GM19438 (cell line): ENCODE results near the gene ANKS3.

Source experiments
- ATAC-seq: cut with Tn5 transposase; IDR thresholded peaks from one replicate; pipeline ENCODE4 v1.9.1; 2021; ENCODE audit warnings: low read depth; ENCODE audit not compliant: unreplicated experiment

ANKS3 gene

DNA sequence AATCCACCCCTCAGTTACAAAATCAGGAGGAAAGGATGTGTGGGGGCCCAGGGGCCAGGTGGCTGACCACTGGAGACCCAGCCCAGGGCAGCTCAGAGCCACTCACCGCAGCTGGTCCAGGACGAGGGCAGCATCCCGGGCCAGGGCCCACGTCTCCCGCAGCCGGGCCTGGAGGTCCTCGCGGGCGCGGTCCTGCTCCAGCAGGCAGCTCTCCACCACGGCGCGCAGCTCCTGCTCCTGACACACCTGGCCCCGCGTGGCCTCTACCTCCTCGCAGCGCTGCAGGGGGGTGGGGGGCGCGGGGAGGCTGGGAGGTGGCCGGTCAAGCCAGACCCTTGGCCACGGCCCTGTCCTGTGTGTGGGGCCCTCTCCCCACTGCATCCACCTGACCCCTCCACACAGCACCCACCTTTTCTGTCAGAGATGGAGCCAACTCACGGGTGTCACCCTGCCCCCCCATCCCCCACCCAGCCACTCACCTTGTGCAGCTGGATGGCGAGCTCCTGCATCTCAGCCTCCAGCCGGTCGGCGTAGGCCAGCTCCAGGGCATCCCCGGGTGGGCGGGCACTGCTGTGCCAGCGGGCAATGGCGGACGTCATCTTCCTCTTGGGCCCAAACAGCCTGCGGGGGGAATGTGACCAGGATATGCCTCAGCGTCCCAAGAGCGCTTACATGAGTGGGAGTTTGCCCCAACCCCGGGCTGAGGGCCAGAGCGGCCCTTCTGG, 35.6 kb downstream of the ANKS3 start:
- no peak for ATAC-seq

DNA sequence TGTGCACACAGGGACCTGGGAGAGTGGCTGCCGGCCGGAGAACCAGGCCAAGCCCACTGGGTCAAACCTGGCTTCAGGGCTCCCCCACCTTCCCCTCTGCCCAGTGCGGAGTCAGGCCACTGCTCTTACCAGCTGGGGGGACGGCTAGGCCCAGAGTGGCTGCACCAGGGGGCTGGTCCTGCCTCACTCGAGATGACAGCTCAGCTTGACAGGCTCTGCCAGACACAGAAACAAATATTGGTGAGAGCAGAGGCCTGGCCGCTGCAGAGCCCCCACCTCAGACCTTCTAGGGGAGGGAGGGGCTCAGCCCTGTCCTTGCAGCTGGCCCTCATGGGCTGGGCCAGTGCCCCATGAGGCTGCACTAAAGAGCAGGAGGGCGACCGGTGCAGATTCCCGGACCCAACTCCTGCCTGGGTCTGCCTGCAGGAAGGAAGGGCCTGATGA, 36.2 kb downstream of the ANKS3 start:
- ATAC-seq = no peak

DNA sequence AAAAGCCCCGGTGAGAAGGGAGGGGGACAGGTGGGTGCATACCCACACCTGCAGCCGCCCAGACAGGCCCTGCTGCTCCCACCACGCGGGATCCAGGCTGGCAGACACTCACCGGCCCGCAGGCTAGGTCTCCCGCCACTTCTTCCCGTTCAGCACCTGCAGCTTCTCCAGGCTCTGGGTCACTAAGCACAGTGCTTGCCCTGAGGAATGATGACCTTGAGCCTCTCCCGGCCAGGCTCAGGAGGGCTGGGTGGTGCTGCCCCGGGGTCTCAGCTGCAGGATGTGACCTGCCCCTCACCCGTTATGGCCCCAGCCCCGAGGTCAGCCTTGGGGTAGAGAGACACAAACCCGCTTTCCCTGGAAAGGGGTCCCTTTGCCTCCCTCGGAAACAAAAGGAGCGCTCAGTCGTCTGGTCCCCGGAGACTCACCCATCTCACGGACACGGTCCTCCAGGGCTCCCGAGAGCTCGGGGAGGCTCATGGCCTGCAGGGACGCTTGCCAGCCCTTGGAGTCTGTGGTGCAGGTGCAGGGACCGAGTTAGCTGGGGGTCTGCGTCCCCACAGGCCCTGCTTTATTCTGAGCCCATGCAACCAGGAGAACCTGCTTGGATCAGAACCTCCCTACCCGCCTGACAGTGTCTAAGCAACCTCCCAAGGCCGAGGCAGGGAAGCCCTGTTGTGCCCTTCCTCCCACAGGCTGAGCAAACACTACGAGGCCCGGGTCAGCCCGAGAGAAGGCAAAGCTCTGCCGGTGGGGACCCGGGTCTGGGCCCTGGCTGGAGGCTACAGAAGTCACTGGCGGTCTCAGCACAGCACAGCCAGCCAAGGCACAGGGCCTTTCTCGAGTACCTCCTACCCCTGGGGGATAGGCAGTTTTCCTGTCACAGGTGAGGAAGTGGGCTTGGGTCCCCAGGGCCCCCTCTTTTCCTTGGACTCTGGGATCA, 36.9 kb downstream of the ANKS3 start:
- ATAC-seq = no peak

DNA sequence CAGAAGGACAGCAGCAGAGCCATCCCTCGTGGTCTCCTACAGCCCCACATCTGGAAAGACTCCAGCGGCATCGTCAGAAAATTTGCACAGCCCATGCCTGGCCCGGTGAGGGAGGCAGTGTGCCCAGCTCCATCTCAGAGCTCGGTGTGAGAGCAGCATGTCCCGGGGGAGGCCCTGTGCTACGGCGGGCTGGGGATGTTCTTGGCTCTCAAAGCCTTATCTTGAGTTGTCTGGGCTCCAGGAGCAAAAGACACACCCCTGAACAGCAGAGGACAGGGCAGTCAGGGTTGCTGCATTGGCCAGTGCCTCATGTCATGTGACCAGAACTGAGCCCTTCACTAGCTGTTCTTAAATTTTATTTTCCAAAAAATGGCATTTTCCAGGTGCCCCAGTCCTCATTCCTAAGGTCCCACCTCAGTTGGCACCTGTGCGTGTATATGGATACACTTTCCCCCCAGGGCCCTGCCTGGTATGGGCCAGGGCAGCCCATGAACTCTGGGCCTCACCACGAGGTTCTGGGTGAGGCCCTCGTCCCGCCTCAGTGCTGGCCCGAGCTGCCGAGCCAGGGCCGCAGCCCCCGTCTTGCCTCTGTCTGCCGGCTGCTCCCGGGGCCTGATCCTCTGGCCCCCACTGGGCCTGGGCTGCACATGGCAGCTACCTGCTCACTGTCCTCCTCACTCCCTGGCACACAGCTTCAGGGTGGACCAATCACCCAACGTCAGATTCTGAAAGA, 37.7 kb downstream of the ANKS3 start:
- ATAC-seq = no peak

DNA sequence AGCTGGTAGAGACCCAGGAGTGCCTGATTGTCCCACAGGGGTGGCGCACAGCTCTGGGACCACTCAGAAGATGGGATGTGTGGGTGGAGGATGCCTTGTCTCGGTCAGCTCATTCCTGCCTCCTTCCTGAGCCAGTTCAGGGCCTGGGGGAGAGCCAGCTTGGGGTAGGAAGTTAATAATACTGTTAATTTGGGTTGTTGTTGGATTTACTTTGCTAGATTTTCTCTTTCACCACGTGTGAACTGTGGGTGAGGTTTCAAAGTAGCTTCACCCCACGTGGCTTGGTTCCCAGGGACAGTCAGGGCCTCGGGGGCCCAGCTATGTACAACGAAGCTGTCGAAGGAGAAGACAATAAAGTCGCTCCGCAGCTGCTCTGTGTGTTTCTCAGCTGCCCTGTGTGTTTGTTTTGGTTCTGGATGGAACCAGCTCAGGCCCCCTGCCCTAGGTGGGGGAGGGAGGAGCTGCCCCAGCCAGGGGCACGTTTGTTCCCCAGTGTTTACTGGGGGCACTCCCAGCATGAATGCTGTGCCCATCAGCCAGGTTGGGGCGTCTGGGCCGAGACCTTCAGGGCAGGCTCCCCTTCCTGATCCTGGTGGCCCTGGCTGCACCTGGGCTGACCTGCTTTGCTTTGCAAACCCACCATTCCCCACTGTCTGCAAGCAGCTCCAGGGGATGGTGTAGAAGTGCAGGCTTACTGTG, 38.4 kb downstream of the ANKS3 start:
- ATAC-seq = no peak

DNA sequence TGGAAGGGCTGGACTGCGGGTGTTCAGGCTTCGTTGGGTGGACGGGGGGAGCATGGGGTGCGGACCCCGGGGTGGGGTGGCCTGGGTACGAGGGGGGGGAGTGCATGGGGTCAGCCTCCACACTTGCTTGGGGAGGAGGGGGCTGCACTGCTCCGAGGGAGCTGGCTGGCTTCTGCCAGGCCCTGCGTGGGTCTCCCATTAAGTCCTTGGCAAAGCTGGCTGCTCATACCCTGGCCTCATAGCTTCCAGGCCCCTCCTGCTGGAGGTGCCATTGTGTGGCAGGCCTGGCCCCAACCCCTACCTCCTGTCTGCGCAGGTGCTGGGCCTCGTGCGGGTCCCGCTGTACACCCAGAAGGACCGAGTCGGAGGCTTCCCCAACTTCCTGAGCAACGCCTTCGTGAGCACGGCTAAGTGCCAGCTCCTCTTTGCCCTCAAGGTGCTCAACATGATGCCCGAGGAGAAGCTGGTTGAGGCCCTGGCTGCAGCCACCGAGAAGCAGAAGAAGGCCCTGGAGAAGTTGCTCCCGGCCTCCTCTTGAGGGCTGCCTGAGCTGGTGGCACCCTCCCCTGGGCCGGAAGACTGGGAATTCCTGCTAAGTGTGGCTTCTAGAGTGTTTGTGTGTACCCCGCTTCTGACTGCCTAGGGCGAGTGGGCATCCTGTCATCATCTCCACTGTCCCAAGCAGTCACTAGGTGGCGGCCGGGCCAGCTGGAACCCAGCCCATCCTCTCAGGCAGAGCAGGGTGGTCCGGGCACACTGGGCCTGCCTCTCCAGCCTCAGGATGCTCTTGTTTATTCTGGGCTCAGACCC, 39.2 kb downstream of the ANKS3 start:
- no peak for ATAC-seq

DNA sequence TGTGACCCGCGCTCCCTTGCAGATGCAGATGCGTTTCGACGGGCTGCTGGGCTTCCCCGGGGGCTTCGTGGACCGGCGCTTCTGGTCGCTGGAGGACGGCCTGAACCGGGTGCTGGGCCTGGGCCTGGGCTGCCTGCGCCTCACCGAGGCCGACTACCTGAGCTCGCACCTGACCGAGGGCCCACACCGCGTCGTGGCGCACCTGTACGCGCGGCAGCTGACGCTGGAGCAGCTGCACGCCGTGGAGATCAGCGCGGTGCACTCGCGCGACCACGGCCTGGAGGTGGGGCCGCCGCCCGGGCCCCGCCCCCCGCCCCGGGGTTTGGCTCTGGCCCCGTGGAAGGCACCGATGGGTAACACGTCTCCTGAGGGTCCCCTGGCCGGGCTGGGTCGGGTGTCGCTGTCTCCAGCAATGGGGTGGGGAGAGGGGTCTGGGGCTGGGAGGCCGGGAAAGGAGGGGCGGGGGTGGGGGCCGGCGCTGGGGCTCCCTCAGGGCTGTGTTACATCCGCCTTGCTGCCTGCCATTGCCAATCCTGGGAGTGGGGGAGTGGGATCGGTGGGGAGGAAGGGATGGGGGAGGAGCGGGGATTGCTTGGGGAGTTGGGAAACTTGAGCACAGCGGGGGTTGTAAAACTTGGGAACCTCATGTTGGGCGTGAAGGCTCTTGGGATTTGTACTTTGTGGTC, 40.0 kb downstream of the ANKS3 start:
- no peak for ATAC-seq

DNA sequence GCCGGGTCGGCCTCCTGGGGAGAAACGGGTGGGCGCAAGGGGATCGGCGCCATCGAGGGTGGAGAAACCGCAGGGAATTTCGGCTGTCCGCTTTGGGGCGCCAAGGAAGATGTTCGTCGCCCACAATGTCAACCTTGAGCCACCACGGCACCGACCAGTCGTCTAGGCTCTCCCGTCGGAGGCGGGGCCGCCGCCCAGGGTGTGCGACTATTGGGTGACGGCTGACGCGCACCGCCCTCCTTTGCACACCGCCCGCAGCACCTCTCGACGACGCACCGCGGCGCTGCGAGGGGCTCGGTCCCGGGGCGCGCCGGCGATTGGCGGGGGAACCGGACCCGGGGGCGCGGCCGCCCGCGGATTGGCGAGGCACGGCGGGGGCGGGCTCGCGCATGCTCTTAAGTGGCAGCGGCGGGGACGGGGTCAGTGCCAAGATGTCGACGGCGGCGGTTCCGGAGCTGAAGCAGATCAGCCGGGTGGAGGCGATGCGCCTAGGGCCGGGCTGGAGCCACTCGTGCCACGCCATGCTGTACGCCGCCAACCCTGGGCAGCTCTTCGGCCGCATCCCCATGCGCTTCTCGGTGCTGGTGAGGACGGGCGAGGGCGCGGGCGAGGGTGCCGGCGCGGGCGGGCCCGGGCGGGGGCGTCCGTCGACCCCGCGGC, 40.6 kb downstream of the ANKS3 start, which contains the start of gene NUDT16L1:
Gene NUDT16L1 (plus strand): TSS at position 267 of the 660 bp plus-strand sequence. CDS start 165 bp downstream, at position 432.
- ATAC-seq = peak; percentile 86

DNA sequence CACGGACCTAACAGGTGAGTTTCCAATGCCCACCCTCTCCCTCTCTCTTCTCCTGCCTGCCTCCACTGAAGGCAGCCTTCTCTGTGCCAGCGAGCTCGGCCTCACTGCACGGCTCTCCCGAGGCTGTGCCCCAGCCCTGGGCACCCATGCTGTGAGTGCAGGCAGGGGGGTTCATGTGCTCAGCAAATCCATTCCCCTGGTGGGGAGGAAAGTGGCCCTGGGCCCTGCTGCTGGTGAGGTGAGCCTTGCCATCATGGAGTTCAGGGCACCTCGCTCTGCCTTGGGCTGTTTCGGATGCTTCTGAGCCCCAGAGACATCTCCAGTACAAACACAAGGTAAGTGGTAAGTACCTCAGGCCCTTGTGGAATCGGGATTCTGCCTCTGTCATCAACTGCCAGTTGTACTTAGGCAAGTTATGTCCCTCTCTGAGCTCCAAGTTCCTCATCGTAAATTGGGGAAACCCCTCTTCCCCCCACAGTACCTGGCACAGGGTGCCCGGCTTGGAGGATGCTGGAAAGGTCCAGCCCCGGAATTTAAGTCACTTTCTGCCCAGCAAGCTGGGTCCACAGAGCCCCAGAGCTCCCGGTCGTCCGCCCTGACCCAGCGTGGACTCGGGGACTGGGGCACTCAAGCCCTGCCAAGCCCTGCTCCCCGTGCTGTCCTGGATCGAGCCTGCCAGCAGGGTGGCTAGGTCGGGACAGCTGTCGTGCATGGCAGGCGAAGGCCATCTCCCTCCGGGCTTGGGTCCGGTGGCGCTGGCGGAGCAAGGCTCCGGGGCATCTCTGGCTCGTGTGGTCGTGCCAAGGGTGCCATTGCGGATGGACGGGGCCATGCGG, 41.4 kb downstream of the ANKS3 start:
- ATAC-seq = peak; percentile 13

DNA sequence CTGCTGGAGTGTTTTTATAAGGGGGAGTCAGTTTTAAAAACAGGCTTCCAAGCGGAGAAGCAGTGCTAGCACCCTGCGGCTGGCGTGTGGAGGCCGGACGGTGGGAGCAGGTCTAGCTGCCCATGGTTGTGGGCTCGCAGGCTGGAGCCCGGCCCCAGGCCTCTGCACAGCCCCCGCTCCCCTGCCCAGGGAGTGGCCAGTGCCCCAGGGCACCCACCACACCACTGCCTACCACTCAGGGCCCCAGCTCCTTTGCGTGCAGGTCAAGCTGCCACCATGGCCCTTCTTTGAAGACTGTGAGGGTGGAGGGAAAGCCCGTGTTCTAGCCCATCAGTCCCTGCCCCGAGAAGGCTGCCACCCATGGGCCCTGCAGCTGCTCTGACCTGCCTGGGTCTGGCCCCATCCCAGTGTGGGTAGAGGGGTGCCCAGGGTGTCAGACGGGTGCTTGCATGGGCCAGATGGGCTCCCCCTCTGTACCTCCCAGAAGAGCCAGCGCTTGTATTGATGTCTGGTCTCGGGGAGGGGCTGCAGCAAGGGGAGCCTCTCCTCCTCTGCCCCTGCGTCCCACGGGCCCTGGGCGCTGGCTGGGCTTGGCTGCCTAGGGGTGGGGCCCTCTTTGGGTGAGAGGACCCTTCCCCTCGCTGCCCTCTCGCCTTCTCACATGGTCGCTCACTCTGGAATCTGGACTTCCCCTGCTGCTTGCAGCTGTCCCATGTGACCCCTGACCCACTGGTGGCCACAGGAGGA, 42.2 kb downstream of the ANKS3 start:
- no peak for ATAC-seq

DNA sequence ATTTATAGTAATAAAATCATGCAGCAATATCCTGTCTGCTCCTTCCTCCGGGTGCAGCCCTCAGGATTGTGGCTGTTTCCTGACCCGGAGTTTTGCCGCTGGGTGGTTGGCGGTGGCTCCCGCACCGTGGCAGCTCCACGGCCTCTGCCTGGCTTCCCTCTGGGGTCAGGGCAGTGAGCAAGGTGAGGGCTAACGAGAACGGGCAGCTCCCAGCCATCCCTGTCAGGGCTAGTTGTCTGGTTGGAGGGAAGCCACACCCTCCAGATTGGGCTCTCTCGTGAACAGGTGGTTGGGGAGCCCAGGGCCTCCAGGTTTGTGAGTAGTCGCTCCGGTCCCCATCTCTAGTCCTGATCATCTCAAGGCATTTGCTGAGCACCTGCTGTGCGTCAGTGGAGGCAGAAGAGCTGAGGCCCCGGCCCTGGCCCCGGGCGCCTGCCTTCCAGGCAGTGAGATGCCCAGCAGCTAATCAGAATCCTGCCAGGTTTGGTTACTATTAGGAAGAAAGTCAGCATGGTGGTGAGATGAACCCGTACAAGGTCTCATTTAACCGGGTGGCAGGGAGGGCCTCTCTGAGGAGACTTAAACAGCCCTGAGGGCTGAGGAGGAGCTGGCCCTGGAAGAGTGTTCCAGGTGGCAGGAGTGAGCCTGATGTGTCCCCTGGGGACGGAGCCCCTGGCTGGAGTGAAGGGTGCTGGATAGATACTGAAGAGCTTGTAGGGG, 43.0 kb downstream of the ANKS3 start:
- ATAC-seq = no peak

DNA sequence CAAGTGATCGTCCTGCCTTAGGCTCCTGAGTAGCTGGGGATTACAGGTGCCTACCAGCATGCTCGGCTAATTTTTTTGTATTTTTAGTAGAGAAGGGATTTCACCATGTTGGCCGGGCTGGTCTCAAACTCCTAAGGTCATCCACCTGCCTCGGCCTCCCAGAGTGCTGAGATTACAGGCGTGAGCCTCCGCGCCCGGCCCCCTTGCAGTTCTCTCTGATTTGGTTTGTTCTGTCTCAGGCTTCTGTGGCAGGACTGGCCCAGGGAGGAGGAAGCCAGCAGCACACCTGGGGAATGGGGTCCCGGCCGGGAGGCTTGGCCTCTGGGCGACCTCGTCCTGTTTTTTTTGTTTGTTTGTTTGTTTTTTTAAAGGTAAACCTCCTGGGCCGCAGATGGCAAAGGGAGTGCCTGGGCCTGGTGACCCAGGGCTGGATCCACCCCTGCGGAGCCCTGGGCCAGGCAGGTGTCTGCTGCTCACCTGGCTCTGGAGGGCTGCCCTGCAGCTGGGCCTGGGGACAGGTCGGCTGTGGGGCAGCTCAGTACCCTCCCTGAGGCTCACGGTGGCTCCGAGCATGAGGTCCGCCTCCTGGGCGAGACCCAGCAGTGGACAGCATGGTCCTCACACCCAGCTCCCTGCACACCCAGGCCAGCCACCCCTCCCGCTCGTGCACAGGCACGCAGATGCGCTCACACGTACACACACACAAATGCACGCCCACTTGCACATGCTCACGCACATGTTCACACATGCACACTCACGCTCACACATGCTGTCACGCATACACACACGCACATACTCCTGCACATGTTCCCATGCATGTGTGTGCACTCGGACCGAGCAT, 44.0 kb downstream of the ANKS3 start:
- ATAC-seq = no peak

DNA sequence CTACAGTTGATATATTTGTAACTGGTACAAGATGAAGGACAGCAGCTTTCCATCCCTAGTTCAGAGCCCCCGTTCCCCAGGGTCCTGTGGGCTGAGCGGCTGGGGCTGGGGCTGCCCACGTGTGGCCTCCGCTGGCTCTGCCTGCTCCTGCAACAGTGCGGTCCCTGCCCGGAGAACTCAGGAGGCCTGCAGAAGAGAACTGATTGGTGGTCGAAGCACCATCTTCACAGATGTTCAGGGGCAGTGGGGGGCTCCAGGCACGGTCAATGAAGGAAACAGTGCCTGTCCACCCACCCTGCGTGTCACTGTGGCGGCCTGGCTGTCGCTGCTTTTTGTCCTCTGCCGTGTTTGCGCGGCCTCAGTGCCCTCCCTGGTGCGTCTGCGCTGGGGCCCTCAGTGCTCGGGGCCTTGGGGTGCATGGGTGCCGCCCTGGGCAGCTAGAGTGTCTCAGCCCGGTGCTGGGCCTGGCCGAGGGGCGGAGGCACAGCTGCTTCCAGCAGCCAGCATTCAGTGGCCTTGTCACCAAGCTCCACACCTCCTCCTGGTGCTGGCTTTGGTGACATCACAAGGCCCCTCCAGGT, 44.9 kb downstream of the ANKS3 start:
- ATAC-seq = no peak

DNA sequence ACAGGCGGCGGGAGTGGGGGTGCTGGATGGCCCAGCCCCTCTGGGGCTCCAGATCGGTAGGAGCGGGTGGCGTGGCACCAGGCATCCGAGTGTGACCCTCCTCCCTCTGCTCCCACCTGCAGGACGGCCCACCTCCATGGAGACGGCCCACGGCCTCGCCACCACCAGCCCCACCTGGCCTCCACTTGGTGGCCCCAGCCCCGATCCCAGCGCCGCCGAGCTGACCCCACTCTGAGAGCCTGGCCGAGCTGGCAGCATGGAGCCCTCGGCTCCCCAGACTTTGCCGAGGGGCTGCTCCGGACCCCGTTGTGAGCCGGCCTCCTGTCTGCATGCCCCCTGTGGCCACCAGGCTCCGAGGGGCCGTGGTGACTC, 45.4 kb downstream of the ANKS3 start:
- ATAC-seq = no peak
